GM19023 (cell line): ENCODE data around the gene NMT1.

Experiments
- ATAC-seq: cut with Tn5 transposase; IDR thresholded peaks from one replicate; pipeline ENCODE4 v1.9.1; 2021; ENCODE audit warnings: mild to moderate bottlenecking, moderate library complexity; ENCODE audit not compliant: unreplicated experiment

NMT1 gene

DNA sequence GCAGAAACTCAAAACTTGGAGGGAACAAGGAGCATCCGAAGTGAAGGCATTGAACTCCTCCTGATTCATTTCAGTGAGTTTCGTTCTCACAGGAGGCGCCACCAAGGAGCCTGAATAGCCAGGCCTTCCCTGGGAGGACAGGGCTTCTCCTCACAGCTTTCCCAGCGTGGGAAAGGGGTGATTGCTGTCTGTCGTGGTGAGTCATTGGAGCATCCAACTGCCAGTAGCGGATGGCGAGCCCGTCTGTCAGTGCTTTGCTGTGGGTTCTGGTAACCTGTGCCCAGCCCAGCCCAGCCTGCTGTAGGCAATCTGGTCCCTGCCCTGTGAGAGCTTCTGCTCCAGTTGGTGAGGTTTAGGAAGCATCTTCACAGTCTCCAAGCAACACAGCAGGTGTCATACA is 42.9 kb downstream of the NMT1 start:
- no peak for ATAC-seq

GRCh38 chr17:45104497-45104896 is 43.4 kb downstream of the NMT1 start:
- no peak for ATAC-seq

DNA sequence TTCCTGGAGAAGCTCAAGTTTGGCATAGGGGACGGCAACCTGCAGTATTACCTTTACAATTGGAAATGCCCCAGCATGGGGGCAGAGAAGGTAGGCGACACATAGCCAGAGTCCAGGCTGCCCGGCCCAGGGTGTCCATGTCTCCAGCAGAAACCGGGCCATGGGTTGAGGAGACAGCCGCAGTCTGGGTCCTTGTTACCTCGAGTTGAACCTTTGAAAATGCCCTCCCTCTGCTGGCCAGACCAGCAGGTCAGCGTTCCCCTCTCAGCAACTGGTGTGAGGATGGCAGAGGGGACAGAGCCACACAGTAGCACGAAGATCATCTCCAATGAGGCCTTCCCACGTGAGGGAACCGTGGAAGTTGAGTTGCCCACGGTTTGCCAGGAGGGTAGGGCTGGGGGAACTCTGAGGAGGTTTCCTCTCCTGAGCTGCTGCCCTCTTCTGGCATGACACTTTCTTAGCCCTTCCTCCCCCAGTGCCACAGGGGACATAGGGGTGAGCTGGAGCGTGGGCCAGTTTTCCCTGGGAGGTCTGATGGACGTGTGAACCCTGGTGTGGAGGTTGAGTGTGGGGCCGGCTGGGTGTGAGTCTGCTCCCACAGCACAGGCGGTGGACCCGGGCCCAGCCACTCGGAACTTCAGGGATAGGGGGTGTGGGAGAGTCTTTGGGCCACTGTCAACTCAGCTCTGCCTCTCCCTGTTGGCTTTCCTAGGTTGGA is 43.9 kb downstream of the NMT1 start:
- no peak for ATAC-seq

GRCh38 chr17:45106096-45106495 is 45.0 kb downstream of the NMT1 start:
- ATAC-seq = no peak

DNA sequence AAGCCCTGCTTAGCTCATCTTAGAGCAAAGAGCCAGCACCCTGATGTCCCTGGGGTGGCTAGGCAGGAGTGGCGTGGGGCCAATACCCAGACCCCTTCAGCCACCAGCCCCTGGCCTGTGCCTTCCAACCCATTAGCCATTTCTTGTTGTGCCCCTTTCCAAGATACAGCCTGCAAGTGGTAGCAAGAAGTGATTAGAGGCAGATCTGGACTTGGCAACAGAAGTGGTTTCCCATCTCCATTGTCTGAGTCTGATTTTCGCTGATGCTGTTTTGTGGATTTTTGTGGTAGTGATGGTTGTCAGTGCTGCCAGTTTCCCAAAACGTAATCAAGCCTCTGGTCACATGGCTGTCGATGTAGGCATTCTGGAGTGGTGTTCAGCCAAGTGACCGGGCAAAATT is 45.5 kb downstream of the NMT1 start:
- ATAC-seq = no peak

DNA sequence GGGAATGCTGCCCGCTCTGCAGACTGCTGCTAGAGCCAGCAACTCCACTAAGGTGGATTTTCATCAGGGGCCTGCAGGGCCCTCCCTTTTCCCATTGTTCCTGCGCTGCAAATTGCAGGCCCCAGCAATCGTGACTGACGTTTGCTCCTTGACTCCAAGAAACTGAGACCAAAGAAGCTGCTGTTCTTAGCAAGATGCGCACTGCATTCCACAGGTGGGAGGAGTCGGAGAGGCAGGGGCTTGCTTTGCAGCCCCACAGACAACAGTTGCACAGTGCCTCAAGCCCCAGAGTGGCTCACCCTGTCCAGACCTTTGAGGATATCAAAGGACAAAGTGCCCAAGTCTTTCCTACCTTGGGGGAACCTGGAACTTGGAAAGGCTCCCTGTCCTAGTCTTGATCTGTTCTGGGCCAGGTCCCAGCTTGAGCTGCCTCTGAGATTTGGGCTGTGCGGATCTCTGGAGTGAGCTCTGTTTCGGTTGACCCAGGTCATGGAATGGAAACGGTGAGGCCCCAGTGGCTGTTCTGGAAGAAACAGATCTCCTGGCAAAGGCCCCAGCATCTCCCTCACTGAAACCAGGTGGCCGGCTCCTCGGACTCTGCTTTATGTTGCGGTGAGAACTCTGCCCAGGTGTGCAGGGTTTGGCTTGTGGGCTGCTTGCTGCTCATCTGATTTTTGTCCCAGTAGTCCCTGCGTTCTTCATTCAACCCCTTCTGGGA is 46.3 kb downstream of the NMT1 start:
- no peak for ATAC-seq

DNA sequence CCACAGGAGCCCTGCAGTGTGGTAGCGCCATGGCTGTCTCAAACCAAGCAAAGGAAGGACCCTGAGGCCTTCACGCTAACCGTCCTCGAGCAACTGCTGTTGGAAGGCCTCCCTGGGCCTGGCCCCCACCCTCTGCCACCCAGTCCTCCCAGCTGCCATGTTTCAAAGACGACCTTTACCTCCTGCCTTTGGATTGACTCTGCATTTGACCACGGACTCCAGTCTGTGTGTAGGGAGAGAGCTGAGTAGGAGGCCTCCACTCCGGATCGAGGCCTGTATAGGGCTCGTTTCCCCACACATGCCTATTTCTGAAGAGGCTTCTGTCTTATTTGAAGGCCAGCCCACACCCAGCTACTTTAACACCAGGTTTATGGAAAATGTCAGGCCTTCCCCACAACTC is 46.9 kb downstream of the NMT1 start:
- no peak for ATAC-seq

DNA sequence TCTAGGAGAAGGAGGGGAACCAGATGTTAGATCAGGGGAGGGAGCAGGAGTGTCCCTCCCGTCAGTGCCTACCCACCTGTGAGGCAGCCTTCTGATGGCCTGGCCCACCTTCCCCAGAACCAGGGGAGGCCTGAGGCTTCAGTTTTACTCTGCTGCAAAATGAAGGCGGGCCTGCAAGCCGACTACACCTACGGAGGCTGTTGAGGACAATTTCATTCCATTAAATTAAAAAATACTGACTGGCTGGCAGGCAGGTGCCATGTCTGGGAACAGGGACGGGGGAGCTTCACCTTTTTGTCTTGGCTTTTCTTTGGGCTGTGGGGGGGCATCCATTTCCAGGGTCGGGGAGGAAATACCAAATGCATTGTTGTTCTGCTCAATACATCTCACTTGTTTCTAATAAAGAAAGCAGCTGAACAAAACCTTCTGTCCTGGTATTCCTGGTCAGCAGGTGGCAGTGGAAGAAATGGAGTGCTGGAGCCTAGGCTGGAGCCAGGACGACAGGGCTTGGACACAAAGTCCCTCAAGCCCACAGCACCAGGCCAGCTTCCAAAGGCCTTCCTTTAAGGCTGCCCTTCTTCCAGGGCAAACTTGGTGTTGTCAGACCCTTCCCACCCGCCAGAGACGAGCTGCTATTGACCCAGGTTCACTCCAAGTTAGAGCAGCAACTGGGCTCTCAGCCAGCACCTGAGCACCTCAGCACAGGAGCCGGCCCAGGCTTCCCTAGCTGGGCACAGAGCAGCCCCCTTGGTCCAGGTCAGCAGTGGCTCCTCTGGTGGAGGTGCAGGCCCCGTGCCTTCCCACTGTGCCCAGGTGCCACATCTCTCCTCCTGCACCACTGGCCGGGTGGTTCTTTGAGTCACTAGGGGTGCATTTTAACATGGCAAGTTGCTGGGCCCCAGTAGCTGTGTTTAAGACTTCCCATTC is 47.7 kb downstream of the NMT1 start:
- no peak for ATAC-seq

GRCh38 chr17:45110676-45111611 is 49.8 kb downstream of the NMT1 start:
- no peak for ATAC-seq

- no peak for ATAC-seq
These were observed 50.7 kb downstream of the NMT1 start for GRCh38 chr17:45111850-45112249.

DNA sequence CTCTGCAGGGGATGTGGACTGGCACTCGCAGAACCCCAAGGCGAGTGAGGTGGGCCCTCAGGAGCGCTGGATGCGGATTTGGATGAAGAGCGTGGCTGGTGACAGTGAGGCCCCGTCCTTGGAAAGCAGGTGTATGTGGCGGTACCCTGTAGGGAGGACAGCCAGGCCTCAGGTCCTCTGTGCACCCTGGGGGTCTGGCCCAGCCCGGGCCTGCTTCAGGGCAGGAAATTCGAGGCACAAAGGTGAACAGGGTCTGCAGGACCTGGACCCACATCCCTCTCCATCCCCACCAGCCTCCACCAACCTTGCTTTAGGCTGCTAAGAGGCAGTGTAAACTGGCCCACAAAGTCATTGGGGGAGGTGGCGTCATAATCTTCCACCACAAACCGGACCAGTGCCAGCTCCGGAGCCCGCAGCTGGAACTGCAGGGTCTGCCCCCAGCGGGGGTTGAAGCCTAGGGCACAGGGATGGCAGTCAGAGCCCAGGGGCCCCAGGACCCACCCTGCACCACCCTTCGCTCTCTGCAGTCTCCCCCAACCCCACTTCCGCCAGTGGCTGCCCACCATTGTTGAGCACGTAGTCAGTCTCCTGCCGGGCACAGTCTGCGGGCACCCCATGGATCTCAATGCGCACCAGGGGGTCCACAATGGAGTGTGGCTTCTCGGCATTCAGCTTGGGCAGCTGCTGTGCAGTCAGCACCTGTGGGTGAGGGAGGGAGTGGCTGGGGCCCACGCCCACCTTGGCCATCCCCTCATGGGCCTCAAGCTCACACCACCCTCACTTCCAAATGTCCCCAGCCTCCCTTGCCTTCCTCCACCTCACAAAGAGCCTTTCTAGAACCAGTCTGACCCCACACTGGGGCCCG is 51.7 kb downstream of the NMT1 start:
- no peak for ATAC-seq

- ATAC-seq = no peak
These were observed 52.3 kb downstream of the NMT1 start for GRCh38 chr17:45113424-45113754.

DNA sequence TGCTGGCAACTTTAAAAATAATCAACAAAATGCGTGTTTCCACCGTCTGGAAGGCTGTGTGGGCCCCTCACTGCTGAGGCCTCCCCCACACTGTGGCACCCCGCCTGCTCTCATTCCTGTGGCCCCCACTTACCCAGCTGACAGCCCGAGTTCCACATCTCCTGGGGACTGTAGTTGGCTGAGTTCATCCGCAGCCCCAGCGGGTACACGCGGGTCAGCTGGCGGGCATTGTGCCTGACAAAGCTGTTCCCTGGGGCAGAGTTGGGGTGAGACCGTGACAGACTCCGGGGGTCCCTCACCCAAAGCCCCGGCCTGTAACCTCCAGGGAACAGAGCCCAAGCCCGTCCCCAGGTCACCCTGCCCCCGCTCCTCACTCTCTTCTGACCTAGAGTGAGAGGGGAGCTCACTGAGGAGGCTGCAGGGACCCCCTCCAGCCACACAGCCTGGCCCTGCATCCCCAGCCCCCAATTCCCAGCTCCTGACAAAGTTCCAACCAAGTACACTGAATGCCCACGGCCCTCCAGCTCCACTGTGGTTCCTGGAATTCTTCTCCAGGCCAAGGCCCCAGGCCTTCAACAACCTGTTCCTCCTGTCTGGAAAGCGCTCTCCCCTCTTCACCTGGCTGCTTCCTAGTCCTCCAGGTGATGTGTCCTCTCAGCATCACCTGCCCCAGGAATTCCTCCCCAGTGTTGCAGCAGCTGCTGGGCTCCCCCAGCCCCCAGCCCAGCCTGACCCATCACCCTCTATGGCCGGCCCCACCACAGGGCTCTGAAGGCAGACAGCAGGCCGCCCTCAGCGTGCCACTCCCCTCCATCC is 53.2 kb downstream of the NMT1 start:
- no peak for ATAC-seq

DNA sequence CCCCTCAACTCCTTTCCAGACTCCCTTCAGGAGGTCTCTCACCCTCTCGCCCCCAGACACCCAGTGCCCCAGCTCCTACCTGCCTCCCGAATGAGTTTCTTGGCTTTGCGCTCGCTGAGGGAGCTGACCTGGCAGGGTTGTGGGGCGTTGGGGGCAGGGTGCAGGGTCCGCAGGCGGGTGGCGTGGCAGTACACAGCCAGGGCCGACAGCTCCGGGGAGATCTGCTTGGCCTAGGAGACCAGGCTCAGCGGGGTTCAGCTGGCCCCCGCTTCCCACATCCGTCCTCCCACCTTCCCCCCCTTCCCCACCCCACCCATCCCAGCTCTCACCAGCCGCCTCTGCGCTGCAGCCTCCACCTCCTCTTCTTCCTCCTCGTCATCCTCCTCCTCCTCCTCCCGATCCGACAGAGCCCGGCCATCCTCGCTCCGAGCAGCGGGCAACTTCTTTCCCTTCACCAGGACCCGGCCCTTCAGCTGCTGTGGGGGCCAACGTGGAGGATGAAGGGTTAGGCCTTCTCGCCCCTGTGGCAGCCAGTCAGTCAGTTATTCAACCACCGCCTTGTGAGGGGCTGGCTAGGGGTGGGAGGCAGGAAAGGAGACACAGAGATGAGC is 54.0 kb downstream of the NMT1 start:
- no peak for ATAC-seq

DNA sequence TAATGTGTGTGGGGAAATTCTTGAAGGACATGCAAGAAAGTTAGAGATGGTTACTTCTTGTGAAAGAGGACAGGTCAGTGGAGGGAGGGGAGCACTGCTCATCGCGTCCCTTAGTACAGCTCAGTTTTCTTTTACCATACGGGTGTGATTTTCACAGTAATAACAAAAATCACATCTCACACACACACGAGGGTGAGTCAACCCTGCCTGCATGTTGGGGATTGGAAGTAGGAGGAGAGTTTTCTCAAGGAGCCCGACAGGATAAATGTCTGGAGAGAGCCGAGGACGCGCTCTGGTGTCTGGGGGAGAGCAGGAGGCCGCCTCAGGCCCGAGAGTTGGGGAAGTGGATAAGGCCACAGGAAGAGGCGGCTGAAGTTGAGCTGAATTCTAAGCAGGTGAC is 54.8 kb downstream of the NMT1 start:
- ATAC-seq = no peak

GRCh38 chr17:45116434-45117016 is 55.4 kb downstream of the NMT1 start:
- ATAC-seq = no peak

- no peak for ATAC-seq
These were observed 56.2 kb downstream of the NMT1 start for GRCh38 chr17:45117334-45117733.
